ENCODE data around the gene GJA3.
"Not testable (repeated sequence)": the region's sequence is repeated elsewhere in the genome, so short reads cannot be mapped to it uniquely, and the experiment has no call there.

Gene GJA3

DNA sequence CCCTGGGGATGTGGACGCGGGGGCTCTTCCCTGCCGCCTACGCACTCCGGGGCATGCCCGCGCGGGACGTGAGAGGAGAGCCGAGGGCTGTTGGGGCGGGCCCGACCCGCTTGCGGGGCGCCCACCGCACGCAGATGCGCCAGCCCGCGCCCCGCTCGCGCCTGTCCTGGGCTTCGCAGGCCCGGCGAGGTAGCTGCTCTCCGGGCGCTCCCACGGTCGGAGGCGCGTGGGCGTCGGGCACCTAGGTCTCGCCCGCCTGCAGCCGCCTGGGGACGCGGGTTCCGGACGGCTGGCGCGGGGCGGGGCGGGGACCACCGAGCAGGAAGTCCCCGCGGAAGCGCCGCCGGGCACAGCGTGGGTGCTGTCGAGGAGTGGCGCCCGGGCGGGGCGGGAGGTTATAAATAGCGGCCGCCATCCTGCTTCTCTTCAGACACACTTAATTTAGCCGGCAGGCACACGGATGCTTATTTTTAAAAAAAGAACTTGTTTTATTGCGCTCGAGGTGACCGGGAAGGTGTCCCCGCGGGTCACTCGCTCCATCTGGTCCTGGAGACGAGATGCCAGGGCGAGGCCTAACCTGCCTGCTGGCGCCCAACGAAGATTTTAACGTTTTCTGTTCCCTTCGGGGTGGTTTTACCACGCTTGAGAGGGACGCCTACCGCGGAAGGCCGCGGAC is 561 bp upstream of the GJA3 start:
- DNase-seq (ENCODE audit: insufficient read length, low spot score) = no peak

DNA sequence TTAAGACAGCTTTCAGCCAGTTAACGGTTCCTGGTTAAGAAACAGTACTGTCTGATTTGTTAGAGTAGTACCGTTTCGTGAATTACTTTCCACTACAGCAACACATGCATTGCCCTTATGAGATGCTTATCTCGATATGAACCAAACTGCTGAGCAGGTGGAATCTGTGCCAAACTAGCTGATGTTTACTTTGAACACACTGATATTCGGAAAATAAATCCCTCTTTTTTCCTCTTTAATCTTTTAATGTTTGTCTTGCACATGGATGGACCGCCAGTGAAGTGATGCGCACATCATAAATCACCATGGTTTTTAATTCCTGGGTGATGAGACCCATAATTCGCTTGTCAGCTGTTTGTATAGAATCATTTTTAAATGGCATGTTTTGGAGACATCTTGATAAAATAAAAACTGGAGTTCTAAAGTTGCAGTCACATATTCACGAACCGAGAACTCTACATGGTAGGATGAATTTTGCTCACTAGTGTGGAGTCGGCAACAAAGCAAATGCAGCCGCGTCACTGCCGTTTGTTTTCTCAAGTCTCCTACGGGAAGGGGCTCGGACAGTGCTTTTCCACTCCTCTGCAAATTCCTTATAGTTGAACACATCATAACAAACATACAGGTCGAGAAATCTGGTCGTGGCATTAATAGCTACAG is 1.1 kb downstream of the GJA3 start:
- FAIRE-seq (no peak), DNase-seq (ENCODE audit: insufficient read length, low spot score) (no peak)
- TF ChIP-seq, protein P1, sequence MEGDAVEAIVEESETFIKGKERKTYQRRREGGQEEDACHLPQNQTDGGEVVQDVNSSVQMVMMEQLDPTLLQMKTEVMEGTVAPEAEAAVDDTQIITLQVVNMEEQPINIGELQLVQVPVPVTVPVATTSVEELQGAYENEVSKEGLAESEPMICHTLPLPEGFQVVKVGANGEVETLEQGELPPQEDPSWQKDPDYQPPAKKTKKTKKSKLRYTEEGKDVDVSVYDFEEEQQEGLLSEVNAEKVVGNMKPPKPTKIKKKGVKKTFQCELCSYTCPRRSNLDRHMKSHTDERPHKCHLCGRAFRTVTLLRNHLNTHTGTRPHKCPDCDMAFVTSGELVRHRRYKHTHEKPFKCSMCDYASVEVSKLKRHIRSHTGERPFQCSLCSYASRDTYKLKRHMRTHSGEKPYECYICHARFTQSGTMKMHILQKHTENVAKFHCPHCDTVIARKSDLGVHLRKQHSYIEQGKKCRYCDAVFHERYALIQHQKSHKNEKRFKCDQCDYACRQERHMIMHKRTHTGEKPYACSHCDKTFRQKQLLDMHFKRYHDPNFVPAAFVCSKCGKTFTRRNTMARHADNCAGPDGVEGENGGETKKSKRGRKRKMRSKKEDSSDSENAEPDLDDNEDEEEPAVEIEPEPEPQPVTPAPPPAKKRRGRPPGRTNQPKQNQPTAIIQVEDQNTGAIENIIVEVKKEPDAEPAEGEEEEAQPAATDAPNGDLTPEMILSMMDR (IDR thresholded peaks at IDR 0.05; ENCODE audit: insufficient read depth, missing control alignments) = no peak

More for the DNA sequence above, 561 bp upstream of the GJA3 start:
- TF ChIP-seq, protein P1 (IDR thresholded peaks at IDR 0.05; ENCODE audit: insufficient read depth, missing control alignments) = no peak
- FAIRE-seq = no peak

DNA sequence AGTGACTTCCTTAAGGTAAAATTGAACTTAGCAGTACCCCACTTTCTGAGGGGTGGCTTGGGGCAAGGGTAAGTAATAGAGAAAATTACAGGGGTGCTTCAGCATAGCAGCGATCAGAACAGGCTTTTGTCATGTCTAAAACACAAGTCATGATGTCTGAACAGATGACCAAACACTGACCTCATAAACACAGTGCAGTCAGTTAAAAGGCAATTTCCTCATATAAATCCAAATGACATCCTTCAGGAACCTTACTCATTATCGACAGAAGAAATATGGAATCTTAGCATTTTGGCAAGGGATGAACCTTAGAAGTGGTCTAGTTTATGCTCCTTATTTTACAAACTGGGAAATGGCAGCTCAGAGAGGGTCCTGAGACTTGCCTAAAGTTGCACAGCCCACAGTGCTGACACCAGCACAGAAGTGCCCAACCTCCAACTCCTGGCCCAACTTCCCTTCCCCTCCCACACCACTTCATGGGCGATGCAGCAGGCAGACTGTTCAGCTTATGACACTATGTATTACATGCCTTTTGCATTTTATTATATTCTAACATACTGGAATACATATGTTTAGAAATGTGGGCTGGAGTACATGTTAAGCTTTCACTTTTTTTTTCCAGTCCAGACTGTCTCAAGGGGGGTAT is 3.6 kb downstream of the GJA3 start:
- no peak for FAIRE-seq
- no peak for DNase-seq (ENCODE audit: insufficient read length, low spot score)
- TF ChIP-seq, protein P1 (IDR thresholded peaks at IDR 0.05; ENCODE audit: insufficient read depth, missing control alignments) = no peak

DNA sequence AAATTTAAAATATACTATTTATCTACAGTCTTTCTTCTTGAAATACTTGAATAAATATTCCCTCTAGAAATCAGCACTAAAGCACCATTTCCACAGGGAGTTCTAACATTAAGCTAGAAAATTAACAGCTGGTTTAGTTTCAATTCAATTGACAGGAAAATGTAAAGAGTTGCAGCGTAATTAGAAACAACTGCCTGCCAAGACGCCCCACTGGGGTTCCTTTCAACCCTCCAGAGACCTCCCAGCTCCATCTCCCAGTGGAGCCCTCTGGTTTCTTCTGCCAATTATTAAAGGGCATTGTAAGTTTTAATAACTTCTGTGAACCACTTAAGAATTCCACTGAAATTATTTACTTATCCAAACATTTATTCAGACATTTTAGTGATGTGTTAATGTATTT is 4.2 kb downstream of the GJA3 start:
- DNase-seq (ENCODE audit: insufficient read length, low spot score) = no peak
- TF ChIP-seq, protein P1 (IDR thresholded peaks at IDR 0.05; ENCODE audit: insufficient read depth, missing control alignments) = no peak
- no peak for FAIRE-seq

GRCh38 chr13:20153290-20153689 is 7.6 kb downstream of the GJA3 start:
- FAIRE-seq = not testable (repeated sequence)

GRCh38 chr13:20151612-20152011 is 9.2 kb downstream of the GJA3 start:
- TF ChIP-seq, protein P1 (IDR thresholded peaks at IDR 0.05; ENCODE audit: insufficient read depth, missing control alignments) = no peak
- FAIRE-seq (no peak), DNase-seq (ENCODE audit: insufficient read length, low spot score) (no peak)

More at GRCh38 chr13:20153290-20153689, 7.6 kb downstream of the GJA3 start:
- not testable (repeated sequence) for DNase-seq (ENCODE audit: insufficient read length, low spot score)

DNA sequence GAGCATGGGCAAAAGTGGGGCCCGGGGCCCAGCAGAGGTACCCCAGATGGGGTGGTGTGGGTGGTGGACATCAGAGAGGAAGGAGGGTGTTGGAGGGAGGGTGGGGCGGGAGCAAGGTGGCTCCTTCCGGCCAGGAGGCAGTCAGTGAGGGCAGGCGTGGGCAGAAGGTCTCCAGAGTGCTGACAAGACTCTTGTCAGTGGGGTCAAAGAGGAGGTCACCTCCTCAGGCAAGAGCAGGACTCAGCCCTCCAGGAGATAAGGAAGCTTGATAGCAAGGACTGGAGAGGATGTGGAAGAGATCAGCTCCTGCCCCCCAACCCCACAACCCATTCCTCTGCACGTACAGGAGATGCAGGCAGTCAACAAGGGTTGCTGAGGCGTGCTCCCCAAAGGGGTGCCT is 9.8 kb downstream of the GJA3 start:
- TF ChIP-seq, protein P1 (IDR thresholded peaks at IDR 0.05; ENCODE audit: insufficient read depth, missing control alignments) = no peak
- FAIRE-seq (no peak), DNase-seq (ENCODE audit: insufficient read length, low spot score) (no peak)
